ENCODE results near the gene PROCA1.

PROCA1 gene

DNA sequence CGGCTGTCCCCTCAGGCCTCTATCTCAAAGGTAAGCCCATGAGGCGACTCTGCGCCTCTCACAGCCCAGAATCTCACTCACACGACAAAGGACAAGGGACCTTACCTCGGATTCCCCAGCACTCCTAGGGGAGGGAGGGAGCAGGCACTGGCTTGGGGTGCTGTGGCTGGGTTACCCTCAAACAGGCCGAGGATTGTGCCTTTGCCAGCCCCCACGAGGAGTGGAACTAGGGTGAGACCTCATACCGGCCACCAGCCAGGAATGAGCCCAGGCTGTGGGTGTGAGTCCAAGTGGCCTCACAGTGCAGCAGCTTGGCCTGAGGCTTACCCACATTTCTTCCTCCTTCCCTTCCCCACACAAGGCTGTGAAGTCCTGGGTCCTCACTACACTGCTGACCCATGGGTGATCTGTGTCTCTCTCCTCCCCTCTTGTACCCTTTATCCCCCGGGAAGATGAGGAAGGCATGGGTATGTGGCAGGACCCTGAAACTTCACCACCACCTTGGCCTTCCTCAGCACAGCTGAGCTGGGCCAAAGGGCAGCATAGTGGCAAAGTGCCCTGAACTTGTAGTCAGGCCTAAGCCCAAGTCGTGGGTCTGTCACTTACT lies 5.9 kb downstream of the PROCA1 start:
- no peak for DNase-seq

DNA sequence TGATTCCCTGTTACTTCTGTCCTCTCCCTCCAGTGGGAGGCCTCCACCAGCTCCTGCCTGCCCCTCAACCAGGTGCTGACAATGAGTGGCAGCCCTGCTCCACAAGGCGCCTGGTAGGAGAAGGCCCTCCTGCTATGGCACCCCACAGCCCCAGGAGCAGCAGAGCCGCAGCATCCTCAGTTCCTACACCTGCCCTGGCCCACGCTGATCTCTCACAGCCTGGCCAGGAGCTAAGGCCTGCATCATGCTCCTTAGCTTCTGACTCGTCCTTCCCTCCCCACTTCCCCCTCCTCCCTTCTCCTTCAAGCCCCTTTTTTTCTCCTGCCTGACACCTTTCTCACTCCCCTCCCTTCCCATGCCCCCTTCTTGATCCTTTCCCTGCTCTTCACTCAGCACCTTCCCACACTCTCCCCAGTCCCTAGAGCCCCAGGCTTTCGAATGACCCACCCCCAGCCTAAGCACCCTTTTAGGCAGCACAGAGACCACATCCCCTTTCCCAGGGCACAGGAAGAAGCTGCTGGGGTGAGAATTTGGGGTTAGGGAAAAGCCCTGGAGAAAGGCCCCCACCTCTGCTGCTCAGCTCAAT lies 6.5 kb downstream of the PROCA1 start:
- DNase-seq, result no peak

DNA sequence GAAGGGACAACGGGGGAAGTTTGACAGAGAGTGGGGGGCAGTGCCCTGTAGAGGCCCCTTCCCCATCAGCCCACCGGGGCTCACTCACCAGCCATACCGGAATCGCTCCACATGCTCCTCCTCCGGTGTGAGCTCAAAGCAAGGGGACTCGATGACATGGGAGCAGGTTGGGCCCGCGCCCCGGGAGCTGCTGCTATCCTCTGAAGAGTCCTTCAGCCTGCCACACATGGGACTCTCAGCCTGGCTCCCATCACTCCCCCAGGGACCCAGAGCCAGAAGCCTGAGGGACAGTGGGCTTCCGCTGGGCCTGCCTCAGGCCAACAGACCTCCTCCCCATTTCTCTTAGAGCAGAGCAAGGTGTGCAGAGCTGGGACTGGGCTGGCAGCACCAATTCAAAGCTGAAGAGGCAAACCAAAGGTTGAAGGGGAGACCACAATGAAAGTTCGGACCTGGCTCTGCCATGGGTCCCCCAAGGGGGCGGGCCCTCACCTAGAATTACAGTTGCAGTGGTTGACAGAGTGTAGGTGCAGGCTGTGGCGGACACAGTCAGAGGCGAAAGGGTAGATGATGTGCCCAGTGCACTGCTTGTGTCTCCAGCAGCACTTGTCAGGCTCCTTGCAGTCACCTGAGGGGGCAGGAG lies 7.3 kb downstream of the PROCA1 start:
- no peak for DNase-seq

DNA sequence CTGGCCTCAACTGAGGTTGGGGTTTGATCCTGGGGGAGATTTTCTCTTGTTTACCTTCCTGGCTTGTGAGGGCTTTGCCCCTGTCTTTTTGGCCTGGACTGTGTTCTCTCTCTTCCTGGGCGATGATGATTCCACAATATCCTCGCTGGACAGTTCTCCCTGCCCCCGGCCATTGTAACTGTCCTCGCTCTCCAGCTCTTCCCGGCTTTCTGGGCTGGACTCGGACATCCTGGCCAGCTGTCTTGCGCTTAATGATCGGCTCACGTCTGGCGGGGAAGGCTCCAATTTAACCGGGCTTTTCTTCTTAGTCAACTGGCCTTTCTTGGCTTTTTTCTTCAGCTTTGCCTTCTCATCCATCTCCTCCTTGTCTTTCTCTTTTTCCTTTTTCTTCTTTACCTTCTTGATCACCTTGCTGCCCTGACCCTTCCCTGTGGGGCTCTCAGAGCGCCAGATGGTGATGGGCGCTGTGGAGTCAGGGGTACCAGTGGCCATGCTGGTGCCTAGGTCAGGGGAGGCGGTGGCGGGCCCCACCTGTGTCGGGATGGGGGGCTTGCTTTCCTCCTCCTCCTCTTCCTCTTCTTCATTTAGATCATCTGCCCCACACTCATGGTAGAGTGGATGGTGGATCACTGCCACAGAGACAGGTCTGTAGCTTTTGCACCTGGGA lies 8.0 kb downstream of the PROCA1 start:
- DNase-seq, result no peak

DNA sequence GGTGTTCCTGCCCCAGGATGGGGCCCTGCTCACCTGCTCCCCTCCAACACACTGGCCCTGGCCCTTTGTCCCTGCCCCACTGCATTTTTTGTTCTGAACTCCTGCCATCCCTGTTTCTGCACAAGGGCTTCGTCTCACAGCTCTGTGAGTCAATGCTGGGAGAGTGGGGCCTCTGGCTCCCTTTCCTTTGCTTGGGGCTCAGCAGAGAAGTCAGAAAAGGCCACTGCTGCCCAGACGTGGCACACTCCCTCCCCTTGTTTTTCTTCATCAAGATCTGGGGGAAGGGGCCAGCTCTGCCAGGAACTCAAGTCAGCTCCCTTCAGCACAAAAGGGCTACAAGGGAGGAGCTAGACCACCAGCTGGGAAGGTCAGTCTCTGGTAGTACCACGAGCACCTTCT lies 8.9 kb downstream of the PROCA1 start:
- DNase-seq, result no peak

DNA sequence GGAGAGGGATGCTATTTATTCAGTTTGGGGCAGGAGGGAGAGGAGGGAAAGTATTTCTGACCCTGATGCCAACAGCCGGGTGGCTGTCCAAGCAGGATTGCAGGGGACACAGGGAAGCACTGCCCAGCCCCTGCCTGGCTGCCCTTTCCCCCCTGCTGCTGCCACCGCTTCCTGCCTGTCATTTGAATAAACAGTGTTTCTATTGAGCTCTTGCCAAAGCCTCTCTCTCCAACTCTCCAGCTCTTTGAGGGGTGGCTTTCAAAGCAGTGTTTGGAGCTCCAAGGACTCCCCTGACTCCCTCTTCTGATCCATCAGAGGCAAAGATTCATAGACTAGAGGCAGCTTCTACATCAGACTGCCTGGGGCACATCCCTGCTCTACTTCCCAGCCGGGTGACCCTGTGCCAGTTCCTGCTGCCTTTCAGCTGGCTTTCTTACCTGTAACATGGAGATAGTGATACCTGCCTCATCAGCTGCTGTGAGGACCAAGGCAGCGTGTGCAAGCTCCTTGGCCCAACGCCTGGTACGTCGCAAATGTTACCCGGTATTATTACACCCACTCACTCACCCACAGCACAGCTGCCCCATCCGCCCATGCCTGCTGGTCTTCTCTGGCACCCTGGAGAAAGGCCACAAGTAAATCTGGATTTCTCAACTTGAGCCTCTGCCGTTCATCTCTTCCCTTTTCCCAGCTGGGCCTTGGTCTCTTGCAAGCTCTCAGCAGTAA lies 9.5 kb downstream of the PROCA1 start:
- DNase-seq, result no peak

DNA sequence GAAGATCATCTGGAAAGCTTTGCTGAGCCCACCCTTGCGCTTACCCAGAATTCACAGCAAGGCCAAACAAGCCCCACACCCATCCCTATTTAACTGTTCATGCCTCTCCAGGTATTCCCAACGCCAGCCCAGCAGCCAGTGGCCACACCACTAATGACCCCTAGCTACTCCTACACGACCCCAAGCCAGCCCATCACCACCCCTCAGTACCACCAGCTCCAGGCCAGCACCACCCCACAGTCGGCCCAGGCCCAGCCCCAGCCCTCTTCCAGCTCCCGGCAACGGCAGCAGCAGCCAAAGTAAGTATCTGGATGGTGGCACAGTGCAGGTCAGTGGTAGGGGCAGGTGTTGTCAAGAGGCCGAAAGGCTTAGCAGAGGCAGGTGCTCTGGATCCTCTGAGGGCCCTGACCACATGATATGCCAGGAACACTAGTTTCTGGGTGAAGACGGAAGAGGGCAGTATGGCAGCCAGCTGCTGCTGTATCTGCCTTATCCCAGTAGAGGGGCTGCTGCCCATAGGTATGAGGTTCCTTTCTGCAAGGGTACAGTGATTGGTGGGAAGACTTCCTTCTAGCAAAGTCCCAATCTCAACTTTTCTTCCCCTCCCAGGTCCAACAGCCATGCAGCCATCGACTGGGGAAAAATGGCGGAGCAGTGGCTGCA lies 10.7 kb downstream of the PROCA1 start:
- no peak for DNase-seq

DNA sequence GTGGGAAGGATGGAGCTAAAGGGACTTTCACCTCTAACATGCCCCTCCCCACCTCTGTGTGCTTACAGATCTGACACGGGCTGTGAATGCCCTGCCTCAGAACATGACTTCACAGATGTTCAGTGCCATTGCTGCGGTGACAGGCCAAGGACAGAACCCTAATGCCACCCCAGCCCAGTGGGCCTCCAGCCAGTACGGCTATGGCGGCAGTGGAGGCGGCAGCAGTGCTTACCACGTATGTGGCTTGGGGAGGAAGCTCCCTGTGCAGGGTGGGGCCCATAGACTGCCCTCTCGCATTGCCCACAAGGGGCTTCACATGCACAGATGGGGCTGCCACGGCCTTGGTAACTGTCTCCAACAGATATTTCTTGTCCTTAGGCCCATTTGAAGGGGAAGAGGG lies 11.4 kb downstream of the PROCA1 start:
- DNase-seq, result no peak

DNA sequence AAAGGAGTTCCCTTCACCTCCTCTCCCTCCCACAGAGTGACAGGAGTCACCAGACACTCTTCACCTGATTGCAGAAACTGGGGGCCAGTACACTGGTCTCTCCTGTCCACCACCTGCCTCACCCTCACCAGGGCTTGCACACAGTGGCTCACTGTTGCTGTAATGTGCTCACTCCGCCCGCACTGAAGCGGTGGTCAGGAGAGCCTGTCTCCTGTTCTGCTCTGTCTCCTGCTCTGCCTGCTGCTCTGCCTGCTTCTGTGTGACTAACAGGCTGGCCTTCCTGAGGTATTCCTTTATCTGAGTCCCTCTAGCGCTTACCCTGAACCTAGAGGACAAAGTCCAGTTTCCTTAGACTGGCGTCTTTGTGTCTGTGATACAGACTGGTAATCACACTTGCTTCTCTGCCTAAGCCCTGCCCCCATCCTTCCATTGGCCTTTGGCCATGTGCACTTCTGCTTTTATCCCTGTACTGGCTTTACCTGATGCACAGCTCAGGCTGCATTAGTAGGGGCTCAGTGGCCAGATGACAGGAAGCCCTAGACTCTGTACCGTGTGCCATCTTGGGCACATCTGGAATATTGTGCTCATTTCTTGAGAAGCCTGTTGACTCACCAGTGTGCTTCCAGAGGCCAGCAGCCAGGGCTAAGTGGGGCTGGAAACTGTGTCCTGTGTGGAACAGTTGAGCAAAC lies 13.3 kb downstream of the PROCA1 start:
- no peak for DNase-seq

DNA sequence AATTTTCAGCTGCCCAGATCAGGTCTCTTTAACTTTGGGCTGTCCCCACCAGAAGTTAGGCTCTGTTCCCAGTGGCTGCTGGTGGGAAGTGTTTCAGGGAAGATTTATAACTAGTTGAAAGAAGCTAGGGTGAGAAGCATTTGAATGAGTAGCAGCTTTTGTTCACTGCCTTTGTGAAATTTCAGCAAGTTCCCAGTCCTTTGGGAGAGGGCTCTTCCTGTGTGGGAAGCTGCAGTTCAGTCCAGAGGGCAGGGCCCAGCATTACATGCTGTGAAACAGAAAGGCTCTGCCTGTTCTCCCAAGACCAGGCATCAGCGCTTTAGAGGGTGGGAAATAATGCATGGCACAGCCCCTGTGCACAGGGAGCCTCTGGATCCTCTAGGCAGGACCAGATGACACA lies 17.8 kb downstream of the PROCA1 start:
- no peak for DNase-seq

DNA sequence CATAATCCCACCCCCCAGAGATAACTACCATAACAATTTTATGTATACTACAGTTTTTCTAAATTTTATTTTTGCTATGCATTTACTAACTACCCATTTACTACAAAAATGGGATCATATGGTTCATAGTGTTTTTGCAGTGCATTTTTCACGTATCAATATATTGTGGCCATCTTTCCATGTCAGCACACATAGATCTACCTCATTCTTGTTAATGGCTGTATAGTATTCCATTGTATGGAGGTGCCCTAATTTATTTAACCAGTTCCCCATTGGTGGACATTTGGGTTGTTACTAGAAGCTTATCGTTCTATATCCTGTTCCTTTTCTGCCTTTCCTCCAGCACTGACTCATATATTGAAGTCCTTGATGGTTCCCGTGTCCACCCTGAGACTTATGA lies 22.7 kb downstream of the PROCA1 start:
- DNase-seq, result no peak

DNA sequence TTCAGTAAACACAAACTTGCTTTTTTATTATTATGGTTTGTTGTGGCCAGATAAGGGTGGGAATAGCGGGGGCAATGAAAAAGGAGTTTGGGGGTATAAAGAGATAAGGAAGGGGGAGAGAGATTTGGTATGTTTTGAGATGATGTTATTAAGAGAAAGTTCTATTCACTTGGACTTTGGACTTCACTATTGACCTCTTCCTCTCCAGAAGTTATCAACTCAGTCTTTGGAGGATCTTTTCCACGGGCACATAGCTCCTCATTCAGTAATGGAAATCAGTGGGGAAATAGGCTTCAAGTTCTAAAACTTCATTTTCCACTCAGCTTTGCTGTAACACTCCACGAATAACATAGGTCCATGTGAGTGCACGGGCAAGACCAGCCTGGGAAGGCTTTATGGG lies 23.2 kb downstream of the PROCA1 start:
- DNase-seq, result no peak

DNA sequence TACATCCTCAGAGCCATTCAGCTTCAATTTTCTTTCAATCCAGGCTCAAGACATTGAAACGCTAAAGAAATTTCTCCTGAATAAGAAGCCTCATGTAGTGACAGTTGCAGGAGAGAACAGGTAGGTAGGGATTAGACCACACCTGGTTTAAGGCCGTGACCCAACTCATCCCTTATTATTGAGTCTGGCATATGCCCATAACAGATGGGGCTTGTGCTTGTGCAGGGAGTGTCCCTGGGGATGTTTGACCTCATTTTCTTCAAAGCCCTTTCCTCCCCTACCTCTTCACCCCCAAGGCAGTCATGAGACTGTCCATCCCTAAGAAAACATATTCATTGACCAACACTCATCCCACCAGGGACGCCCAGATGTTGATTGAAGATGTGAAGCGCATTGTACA lies 25.4 kb downstream of the PROCA1 start:
- DNase-seq, result no peak

DNA sequence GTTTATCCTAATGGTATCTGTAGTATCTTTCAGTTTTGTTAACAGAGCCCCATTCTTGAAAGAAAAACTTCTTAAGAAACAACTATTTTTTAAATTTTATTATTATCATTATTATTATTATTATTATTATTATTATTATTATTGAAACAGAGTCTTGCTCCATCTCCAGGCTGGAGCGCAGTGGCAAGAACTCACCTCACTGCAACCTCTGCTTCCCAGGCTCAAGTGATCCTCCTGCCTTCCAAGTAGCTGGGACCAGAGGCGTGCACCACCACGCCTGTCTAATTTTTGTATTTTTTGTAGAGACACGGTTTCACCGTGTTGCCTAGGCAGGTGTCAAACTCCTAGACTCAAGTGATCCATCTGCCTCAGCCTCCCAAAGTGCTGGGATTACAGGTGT lies 26.3 kb downstream of the PROCA1 start:
- no peak for DNase-seq

DNA sequence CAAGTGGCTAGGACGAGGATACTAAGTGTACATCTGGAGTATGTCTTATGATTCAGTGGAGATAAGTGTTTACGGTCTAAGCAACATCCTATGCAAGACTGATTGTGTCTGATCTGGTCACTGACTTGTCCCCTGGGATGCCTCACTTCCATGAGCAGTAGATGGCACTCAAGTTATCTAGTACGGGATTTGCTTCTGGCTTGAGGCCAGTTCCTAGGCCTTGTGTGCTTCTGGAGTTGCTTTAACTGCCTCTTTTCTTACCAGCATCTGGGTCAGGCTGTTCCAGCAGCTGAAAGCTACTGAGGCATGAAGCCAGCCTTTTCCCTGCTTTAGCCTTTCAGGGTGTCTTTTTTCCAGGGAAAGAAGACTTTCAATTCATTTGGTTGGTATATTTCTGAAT lies 26.7 kb downstream of the PROCA1 start:
- no peak for DNase-seq

DNA sequence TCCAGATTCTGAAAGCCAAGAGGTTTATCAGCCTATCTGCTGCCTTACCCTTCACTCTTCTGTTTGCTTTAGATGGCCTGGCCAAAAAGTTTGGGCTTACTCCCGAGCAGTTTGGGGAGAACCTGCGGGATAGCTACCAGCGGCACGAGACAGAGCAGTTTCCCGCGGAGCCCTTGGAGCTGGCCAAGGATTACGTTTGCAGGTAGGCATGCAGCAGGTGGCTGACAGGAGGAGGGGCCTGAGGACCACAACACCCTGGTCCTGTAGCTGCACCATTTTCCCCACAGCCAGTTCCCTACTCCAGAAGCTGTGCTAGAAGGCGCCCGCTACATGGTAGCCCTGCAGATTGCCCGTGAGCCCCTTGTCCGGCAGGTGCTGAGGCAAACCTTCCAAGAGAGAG lies 29.0 kb downstream of the PROCA1 start:
- DNase-seq, result no peak

DNA sequence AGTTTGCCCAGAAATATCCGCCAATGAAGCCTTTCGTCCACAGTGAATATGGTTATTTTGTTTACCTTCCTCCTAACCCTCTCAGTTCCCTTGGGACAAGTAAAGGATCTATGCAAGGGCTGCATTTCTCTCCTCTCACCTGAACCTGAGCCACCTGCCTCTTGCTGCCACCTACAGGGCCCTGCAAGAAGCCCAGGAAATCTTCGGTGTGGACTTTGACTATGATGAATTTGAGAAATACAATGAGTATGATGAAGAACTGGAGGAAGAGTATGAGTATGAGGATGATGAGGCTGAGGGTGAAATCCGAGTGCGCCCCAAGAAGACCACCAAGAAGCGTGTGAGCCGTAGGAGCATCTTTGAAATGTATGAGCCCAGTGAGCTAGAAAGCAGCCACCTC lies 35.7 kb downstream of the PROCA1 start:
- DNase-seq, result no peak

DNA sequence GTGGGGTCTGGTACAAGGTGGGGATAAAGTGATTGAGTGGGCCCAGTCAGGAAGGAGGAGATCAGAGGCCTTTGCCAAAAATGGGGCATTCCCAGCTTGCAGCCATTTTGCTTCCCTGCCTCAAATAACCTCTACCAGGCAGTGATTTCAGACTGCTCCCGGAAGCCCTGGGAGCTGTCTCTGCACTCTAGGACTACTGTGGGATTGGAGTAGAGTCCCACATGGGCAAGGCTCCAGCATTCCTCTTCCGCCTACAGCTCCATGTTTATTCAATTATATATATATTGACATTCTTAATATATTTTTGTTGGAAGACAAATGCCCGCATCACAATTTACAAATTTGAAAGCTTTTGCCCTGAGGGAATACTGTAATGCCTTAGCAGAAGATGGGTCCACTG lies 36.2 kb downstream of the PROCA1 start:
- DNase-seq, result no peak

DNA sequence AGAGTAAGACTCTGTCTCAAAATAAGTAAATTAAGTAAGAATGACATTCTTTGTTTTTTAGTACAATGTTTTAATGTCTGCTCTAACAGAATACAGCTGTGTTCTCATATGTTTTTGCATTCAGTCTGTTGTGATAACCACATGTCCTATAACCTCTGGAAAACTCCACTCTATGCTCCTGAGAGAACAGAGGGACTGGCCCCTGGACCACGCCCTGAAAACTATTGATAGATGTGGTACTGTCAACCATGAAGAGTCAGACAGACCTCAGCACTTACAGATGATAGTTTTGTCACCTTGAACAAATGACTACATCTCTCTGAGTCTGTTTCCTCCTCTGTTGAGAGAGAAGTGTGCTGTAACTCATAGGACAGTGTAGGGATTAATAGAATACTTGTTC lies 41.8 kb downstream of the PROCA1 start:
- no peak for DNase-seq

DNA sequence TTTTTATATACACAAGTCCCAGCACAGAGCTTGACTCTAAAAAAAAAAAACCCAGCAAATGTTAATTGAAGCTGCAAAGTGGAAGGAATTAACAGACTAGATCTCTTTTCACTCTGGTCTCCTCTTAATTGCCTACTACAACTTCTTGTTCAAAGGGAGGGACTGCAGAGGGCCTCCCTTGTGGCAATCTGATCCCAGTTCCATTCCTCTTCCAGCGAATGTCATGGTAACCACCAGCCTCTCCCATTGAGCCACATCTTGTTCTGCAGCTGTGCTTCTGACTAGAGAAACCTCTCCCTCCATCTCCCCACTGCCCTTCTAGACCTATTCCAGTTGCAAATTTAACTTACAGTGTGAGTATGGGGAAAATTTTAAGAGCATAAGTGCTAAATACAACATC lies 43.8 kb downstream of the PROCA1 start:
- no peak for DNase-seq

DNA sequence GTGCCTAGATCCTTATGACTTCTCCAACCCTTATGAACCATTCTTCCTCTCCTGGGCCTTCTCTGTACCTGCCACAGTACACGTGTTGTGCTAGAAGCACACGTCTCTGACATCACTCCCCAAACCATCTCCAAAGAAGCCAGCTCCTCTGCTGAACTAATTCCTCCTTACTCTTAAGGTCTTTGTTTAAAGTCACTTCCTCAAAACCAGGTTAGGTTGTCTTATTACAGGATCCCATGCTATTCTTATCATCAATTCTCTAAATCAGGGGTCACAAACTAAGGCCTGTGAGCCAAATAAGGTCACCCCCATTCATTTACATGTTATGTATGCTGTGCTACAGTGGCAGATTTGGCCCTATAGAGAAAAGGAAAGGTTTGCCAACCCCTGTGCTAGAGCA lies 45.7 kb downstream of the PROCA1 start:
- no peak for DNase-seq

DNA sequence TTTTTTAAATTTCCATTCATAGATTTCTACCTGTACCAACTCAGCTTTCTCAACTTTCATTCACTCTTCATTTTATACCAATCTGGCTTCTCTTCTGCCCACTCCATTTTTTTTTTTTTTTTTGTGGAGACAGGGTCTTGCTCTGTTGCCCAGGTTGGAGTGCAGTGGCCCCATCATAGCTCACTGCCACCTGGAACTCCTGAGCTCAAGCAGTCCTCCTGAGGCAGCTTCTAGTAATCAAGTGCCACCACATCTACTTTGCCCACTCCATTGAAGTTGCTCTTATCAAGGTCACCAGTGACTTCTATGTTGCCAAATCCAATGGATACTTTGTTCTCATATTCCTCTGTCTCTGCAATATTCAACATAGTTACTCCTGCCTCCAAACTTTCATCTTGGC lies 48.0 kb downstream of the PROCA1 start:
- no peak for DNase-seq

DNA sequence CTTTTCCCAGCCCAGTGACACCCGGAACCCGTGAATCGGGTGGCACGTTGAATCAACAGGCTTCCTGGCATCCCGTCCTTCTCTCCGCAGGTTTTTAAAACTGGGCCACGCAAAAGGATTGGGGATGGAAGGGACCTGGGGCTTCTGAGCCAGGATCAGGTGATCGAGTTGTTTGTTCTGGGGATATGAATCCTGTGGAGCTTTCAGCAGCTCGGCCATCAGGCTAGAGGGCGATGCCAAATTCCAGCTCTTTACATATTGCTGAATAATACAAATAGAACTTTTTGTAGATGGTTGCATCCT lies 49.2 kb downstream of the PROCA1 start:
- no peak for DNase-seq
